Stimulated activated CD4-positive, alpha-beta T cell treated with anti-CD3 and anti-CD28 coated beads, Interleukin-15, amount 100 ng/mL, for 24 hours (primary cell): ENCODE measurements around the gene ABTB2.

ENCODE experiments used
- DNase-seq: peaks from one replicate; pipeline ENCODE4 v3.0.0-alpha.2; 2020

ABTB2 gene

GRCh38 chr11:34136420-34136819 is 221.4 kb downstream of the ABTB2 start:
- DNase-seq, result no peak

DNA sequence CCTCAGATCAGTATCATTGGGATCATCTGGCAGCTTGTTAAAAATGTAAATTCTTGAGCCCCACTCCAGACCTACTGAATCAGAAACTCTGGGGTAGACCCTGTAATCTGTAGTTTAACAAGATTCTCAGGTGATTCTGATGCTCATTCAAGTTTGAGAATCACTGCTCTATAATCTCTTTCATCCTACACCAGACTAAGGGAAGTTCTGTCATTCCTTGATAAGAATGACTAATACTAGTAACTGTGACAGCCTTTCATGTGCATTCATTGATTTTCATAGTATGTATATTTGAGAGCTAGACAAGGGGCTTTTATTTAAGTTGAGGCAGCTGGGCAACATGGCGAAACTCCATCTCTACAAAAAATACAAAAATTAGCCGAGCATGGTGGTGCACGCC is 222.4 kb downstream of the ABTB2 start:
- DNase-seq, result no peak

DNA sequence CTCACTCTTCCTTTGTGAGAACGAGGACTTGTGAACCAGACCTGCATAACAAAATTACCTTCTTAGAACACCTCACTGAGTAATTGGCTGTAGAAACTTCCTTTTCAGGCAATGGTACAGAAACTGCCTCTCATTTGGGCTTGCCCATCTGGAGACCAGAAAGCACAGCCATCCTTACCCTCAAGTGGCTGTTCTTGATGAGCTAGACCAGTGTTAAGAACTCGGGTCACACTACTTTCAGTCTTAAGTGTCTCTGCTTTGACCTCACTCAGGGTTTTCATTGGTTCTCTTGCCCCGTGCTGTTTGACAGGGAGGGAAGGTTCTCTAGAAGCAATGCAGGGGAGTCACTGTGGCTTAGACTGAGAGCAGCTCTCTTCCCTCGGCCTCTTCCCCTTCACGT is 223.0 kb downstream of the ABTB2 start:
- no peak for DNase-seq

DNA sequence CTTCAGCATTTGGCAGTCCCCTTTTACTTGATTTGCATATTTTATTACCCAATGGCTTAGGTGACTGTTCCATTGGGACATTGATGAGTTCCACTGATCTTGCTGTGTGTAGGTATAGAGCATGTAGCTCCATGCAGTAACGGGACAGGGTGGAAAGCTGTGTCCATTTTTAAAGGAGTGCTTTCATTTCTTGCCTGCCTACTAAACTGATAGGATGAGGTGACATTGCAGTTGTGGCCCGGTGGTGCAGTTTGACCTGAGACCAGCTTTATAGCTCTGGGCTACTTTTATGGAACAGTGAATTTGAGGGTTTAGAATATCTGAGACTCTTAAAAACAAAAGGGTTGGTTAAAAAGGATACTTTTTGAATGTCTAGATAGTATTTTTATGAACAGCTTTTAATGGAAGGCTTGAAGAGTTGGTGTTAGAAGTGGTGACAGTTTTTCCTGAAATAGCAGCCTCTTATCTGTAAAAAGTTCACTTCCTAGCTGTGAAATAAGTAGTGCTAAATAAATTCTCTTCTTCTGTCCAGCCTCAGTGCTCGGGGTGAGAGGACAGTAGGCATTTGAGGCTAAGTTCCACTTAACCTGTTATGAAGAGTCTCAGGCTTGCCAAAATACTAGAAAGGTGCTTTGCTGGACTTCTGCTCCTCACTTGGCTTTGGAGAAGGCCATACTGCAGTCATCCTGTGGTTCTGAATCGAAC is 225.4 kb downstream of the ABTB2 start:
- DNase-seq, result no peak

DNA sequence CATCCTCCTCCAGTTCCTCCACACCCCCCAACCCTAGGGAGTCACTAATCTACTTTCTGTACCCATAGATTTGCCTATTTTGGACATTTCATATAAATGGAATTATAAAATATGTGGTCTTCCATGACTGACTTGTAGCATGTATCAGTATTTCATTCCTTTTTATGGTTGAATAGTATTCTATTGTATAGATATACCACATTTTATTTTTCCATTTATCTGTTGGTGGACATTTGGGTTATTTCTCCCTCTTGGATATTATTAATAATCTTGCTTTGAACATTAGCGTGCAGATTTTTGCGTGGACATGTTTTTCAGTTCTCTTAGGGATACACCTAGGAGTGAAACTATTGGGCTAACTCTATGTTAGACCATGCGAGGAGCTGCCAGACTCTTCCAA is 229.0 kb downstream of the ABTB2 start:
- no peak for DNase-seq

DNA sequence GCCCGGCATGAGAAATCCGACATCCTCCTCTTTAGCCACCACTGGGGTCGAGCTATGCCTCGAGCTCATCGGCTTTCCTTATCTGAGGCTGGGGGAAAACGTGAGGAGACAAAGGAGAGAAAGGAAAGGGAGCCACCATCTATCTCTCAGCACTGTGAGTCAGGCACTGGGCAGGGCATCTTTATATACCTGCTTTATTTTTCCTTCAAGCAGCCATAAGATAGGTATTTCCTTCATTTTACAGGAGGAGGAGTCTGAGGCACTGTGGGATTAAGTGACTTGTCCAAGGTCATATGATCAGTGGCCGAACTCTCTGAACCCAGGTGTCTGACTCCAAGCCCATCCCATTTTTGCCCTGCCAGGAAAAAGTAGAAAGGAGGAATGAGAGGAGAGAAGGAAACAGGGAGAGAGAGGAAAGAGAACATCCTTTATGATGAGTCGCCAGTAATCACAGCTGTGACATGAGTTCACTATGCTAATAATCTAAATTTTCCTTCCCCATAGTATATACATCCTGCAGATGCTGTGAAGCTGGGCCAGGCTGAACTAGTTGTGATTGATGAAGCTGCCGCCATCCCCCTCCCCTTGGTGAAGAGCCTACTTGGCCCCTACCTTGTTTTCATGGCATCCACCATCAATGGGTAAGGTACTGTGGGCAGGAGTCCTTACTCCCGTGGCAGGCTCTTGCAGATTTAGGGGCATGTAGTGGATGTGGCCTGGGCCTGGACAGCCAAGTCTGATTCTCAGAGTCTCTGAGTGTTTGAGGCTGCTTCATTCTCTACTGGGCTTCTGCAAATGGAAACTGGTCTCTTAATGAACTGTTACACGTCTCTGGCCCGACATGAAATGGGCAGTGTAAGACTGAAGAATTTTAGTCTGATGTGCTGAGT is 230.6 kb downstream of the ABTB2 start:
- no peak for DNase-seq

DNA sequence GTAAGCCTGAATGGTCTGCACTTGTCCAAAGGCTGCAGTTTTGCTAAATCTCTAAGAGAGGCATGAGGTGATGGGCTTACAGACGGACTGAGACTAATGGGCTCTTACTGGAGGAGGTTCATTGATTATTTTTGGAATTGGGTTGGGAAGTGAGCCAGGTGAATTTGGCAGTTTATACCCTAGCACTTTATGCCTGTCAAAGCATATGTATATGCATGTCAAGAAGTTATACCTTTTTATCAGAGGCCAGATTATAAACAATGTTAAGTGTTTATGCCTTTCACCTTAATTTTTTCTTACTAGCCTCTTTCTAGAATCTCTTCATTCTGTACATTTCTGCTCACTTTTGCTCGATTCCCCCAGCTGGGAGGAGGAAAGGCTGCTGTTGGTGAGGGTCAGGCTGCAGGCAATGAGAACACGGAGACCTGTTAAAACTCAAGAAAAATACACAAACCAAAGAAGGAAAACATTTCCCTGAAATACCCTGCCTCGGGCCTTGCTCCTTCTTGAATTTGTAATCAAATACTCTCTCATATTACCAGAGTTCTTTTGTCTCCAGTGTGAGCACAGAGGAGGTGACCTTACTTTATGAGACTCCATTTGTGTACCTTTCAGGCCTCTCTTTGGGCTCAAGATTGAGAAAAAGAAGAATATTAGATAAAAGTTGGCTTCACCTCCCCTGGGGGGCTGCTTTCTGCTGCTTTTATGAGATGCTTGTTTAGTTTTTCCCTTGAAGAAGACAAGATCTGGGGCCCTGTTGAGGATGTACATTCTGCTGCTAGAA is 232.7 kb downstream of the ABTB2 start:
- no peak for DNase-seq

- DNase-seq, result no peak
Measured at GRCh38 chr11:34120651-34121050, 237.2 kb downstream of the ABTB2 start.

GRCh38 chr11:34114471-34114870 is 243.3 kb downstream of the ABTB2 start:
- DNase-seq, result no peak

DNA sequence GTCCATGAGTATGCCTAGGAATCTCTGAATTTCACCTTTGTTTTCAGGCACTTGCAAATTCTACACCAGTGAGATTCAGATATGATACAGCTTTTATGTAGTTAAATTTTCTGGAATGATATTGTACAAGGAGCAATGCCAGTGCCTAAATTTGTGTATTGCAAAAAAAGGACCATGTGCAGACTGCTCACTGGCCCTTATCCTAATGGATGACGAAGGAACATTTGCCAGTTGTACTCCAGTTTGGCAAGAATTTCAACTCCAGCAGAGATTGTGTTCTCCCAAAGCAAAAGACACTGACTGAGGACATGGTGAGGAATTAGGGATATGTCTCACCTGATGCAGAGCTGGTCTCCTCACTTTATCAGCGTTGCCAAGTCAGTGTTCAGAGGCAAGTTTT is 243.8 kb downstream of the ABTB2 start:
- DNase-seq, result no peak

DNA sequence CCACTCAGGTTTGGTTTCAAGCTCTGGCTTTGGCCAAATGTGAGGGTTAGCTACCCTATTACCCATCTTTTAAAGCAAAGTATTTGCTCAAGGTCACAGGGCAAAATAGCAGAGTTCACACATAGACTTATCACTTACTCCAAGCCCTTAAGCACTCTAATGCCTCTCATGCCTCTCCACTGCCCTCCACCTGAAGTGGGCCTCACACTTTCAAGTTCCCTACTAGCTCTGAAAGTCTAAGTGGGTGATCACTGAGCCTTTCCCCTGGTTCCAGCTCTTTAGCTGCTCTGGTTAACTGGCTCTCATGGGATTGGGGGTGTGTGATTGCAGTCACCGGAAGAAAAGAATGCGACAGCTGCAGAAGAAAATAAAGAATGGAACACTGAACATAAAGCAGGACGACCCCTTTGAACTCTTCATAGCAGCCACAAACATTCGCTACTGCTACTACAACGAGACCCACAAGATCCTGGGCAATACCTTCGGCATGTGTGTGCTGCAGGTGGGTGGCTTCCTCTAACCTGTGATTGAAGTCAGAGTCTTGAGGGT is 246.0 kb downstream of the ABTB2 start:
- no peak for DNase-seq

GRCh38 chr11:34105957-34106504 is 251.8 kb downstream of the ABTB2 start:
- no peak for DNase-seq

DNA sequence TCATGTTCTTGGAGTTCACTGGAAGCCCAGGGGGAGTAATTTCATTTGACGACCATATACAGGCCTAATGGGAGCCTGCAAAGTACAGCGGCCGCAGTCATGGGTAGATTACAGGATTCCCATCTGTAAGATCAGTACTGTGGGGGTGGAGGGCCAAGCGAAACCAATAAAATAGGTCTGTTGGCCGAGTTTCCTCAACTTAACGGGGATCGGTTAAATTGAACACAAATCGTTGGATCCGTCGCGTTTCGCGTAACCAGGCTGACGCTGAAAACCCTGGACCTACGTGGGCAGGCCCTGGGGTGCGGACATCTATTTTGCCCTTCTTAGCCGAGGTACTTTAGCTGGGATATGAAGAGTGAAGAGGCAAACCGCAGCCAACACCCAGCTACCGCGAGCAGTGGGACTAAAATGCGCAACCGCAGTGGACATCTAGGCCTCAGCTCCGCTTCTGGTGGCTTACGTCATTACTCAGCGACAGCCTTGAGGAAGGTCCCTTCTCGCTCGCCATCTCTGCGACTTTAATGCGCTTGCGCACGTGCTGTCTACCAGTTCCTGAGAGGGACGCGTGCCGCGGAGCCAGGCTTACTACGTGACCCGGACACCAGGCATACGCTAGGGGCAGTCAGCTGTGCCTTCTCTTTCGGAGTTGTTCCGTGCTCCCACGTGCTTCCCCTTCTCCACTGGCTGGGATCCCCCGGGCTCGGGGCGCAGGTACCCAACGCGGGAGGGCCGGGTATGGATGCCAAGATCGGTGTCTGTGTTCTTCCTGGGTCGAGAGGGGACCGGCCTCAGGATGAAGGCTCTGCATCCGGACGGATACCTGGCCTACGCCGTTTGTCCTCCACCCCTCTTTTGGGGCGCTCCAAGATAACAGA is 252.5 kb downstream of the ABTB2 start, which contains the start of gene NAT10:
Gene NAT10, plus strand, starts transcription at position 551 of the 878 bp plus-strand sequence. CDS start 2,597 bp downstream, outside the sequence.
- peak; percentile 97 for DNase-seq

- DNase-seq, result no peak
Measured at GRCh38 chr11:34104680-34105078, 253.1 kb downstream of the ABTB2 start.
